Dermis blood vessel endothelial cell (primary cell): ENCODE measurements around the gene TCF7L1. TPM values are rescaled to one million over a fixed set of nuclear protein-coding genes. Genes with fewer than 3 reads are reported as not detected.
"Not testable (repeated sequence)": the region's sequence is repeated elsewhere in the genome, so short reads cannot be mapped to it uniquely, and the experiment has no call there.

ENCODE experiments used
- DNase-seq: peaks from one replicate; pipeline ENCODE4 v3.0.0; 2010
- total RNA-seq: library from RNA; depleted of rRNA; stranded (reverse); fragments of >200 nt; gene quantifications from 2 replicates; pipeline ENCODE4 v1.2.3, GENCODE V29; 2014

Gene TCF7L1
- 8.5 and 12.1 TPM in 2 replicates for total RNA-seq

- DNase-seq: peak; percentile 93
Measured at GRCh38 chr2:85132834-85133637, at the start of gene TCF7L1. Gene TCF7L1, plus strand, starts transcription at chr2:85133392. Its CDS starts 293 bp downstream, at chr2:85133685.

- no peak for DNase-seq
Measured at GRCh38 chr2:85085563-85085962, 47.6 kb upstream of the TCF7L1 start.

- no peak for DNase-seq
Measured at GRCh38 chr2:85087541-85087940, 45.7 kb upstream of the TCF7L1 start.

GRCh38 chr2:85088921-85089320 is 44.3 kb upstream of the TCF7L1 start:
- DNase-seq: no peak

- no peak for DNase-seq
Measured at GRCh38 chr2:85089585-85089984, 43.6 kb upstream of the TCF7L1 start.

- no peak for DNase-seq
Measured at GRCh38 chr2:85091838-85092237, 41.4 kb upstream of the TCF7L1 start.

GRCh38 chr2:85095094-85095493 is 38.1 kb upstream of the TCF7L1 start:
- no peak for DNase-seq

GRCh38 chr2:85096616-85097015 is 36.6 kb upstream of the TCF7L1 start:
- DNase-seq: no peak

GRCh38 chr2:85104228-85104627 is 29.0 kb upstream of the TCF7L1 start:
- DNase-seq: no peak

GRCh38 chr2:85106489-85107180 is 26.6 kb upstream of the TCF7L1 start:
- no peak for DNase-seq

- no peak for DNase-seq
Measured at GRCh38 chr2:85110991-85111560, 22.1 kb upstream of the TCF7L1 start.

GRCh38 chr2:85111819-85112281 is 21.3 kb upstream of the TCF7L1 start:
- DNase-seq: no peak

- DNase-seq: no peak
Measured at GRCh38 chr2:85112906-85113625, 20.1 kb upstream of the TCF7L1 start.

GRCh38 chr2:85114586-85115330 is 18.4 kb upstream of the TCF7L1 start:
- no peak for DNase-seq

- DNase-seq: no peak
Measured at GRCh38 chr2:85116207-85116606, 17.0 kb upstream of the TCF7L1 start.

- no peak for DNase-seq
Measured at GRCh38 chr2:85119900-85120299, 13.3 kb upstream of the TCF7L1 start.

GRCh38 chr2:85120363-85120762 is 12.8 kb upstream of the TCF7L1 start:
- no peak for DNase-seq

GRCh38 chr2:85126462-85126861 is 6.7 kb upstream of the TCF7L1 start:
- DNase-seq: not testable (repeated sequence)

- DNase-seq: no peak
Measured at GRCh38 chr2:85129861-85130260, 3.3 kb upstream of the TCF7L1 start.

GRCh38 chr2:85130407-85130806 is 2.8 kb upstream of the TCF7L1 start:
- no peak for DNase-seq

GRCh38 chr2:85131116-85131515 is 2.1 kb upstream of the TCF7L1 start:
- DNase-seq: peak; percentile 61

- no peak for DNase-seq
Measured at GRCh38 chr2:85132397-85132796, 795 bp upstream of the TCF7L1 start.
